ENCODE data around the gene DLGAP3. TPM values are rescaled to one million over a fixed set of nuclear protein-coding genes. Genes with fewer than 3 reads are reported as not detected.

Gene DLGAP3
- total RNA-seq, 1 experiment from 2014 or later = 0.27 TPM

DNA sequence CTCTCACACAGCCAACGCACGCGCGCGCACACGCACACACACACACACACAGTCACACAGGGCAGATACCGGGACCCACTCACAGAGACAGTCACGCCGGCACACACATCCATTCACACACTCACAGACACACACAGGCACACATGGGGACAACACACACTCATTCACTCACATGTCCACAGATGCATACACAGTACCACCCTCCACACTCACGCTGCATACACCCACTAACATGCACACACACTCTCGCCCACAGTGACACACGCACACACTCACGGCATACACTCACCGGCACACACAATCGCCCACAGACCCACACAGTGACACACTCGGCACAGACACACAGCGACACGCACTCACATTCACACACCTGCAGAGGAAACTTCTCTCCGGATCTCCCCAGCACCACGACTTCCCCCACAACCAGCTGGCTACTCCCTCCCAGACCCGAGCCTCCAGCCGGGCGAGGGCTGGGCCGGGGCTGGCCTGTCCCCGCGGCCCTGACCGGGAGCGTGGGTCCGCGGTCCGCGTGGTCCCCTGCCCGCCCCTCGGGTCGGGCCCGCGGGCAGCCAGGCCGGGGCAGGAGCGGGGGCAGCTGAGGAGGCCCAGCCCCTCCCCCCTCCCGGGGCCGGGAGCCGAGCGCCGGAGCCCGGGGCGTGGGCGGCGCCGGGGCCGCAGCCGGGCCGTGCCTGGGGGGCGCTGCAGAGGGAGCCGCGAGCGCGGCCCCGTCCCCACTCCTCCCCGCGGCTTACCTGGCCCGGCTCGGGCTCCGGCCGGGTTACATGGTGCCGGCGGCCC, 552 bp downstream of the DLGAP3 start:
- CTCF ChIA-PET = no interaction called here
- BruUV-seq (replicated peaks) = no TSS peak
- Histone ChIP-seq H3K4me3 (replicated peaks in 1 of 2; ENCODE audit: low read depth in 1 of 2, low read length in 2 of 2) (no peak overlapping the region), H3K4me1 (ENCODE audit: control insufficient read depth in 1 of 2, insufficient read depth in 2 of 2, low read length in 2 of 2) (no peaks in the 10 kb centered on the region), H3K9ac (ENCODE audit: low read length) (no peak overlapping the region), H3K9me3 (ENCODE audit: control insufficient read depth in 1 of 2, insufficient read depth in 1 of 2, low read depth in 1 of 2, low read length in 2 of 2) (no peaks in the 10 kb centered on the region), H3K79me2 (ENCODE audit: insufficient read depth, low read length) (no peaks in the 10 kb centered on the region), H4K20me1 (ENCODE audit: insufficient read depth) (no peaks in the 10 kb centered on the region), H3K36me3 (ENCODE audit: control insufficient read depth in 1 of 2, insufficient read depth in 2 of 2, low read length in 2 of 2) (no peaks in the 10 kb centered on the region), H2AFZ (ENCODE audit: low read depth, low read length, poor library complexity, severe bottlenecking) (no peak overlapping the region), H3K27me3 (ENCODE audit: insufficient read depth, low read length) (peaks cover 14% of the 10 kb centered on the region; the same call in 1 of the 2 replicates), H3K9me2 (ENCODE audit: insufficient read depth) (no peaks in the 10 kb centered on the region), H3K27ac (ENCODE audit: low read depth, low read length) (no peak overlapping the region), H3K4me2 (ENCODE audit: low read length) (no peak overlapping the region)
- intact Hi-C loops (cut with micrococcal nuclease) = no loop called here
- no peak for ATAC-seq
- TF ChIP-seq YY1 (IDR thresholded peaks at IDR 0.05; ENCODE audit: extremely low read depth, insufficient replicate concordance, low read depth, low read length) = no peak
- no peak for TF ChIP-seq POLR2AphosphoS5 (IDR thresholded peaks at IDR 0.05; ENCODE audit: low read depth, low read length)
- no peak for TF ChIP-seq SRF (IDR thresholded peaks at IDR 0.05; ENCODE audit: low read depth)
- RAD21 ChIA-PET (ENCODE audit: low non-redundant PET in 1 of 2, low total read pairs in 2 of 2, uncharacterized antibody in 2 of 2, unreplicated experiment in 2 of 2) = no interaction called here
- no peak for DNase-seq (ENCODE audit: low read depth, low spot score)
- POLR2A ChIA-PET = no interaction called here

DNA sequence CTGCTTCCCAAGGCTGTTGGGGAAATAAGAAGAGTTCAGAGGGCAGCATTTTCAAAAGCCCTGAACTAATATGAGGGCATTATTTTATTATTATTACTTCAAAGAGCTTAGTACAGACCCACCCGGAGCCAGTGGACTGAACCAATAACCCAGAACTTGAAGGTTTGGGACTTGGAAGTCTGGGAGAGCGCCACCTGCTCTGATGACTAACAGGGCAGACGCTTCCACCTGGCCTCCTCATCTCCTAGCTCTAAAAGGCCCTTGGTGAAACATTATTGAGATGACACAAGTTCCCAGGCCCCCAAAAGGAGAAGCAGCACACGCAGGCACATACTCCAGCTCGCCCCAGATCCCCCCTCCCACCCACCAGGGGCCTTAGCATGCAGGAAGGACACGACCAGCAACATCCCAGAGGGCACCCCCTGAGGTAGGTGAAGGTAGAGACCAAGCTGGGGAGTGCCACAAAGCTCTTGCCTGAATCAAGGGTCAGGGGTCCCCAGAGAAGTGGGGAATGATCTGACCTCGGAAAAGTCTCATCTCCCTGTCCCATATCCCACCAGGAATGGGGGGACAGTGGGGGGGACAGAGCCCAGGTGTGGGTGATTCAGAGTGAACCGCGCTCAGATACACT, 1.3 kb downstream of the DLGAP3 start:
- no peak overlapping the region for H3K4me2 ChIP-seq (ENCODE audit: low read length)
- TF ChIP-seq ZNF274 (IDR thresholded peaks at IDR 0.05; ENCODE audit: low read depth, low read length) (no peak), CBX3 (IDR thresholded peaks at IDR 0.05; ENCODE audit: low read depth) (no peak), EZH2phosphoT487 (IDR thresholded peaks at IDR 0.05; ENCODE audit: borderline replicate concordance) (no peak), SRF (IDR thresholded peaks at IDR 0.05; ENCODE audit: low read depth) (no peak), RAD21 (IDR thresholded peaks at IDR 0.05; ENCODE audit: low read depth) (no peak), JUND (IDR thresholded peaks at IDR 0.05) (no peak), EZH2 (IDR thresholded peaks at IDR 0.05) (no peak), ELF1 (IDR thresholded peaks at IDR 0.05; ENCODE audit: borderline replicate concordance, low read depth) (no peak), POLR2AphosphoS5 (IDR thresholded peaks at IDR 0.05; ENCODE audit: low read depth, low read length) (no peak), FOSL1 (IDR thresholded peaks at IDR 0.05; ENCODE audit: low read depth) (no peak)
- TF ChIP-seq, protein P1, sequence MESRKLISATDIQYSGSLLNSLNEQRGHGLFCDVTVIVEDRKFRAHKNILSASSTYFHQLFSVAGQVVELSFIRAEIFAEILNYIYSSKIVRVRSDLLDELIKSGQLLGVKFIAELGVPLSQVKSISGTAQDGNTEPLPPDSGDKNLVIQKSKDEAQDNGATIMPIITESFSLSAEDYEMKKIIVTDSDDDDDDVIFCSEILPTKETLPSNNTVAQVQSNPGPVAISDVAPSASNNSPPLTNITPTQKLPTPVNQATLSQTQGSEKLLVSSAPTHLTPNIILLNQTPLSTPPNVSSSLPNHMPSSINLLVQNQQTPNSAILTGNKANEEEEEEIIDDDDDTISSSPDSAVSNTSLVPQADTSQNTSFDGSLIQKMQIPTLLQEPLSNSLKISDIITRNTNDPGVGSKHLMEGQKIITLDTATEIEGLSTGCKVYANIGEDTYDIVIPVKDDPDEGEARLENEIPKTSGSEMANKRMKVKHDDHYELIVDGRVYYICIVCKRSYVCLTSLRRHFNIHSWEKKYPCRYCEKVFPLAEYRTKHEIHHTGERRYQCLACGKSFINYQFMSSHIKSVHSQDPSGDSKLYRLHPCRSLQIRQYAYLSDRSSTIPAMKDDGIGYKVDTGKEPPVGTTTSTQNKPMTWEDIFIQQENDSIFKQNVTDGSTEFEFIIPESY (IDR thresholded peaks at IDR 0.05; ENCODE audit: extremely low read depth, insufficient replicate concordance, low read length) = no peak
- TF ChIP-seq, protein P2, sequence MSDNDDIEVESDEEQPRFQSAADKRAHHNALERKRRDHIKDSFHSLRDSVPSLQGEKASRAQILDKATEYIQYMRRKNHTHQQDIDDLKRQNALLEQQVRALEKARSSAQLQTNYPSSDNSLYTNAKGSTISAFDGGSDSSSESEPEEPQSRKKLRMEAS (IDR thresholded peaks at IDR 0.05) = no peak
- TF ChIP-seq, protein P3, sequence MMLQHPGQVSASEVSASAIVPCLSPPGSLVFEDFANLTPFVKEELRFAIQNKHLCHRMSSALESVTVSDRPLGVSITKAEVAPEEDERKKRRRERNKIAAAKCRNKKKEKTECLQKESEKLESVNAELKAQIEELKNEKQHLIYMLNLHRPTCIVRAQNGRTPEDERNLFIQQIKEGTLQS (IDR thresholded peaks at IDR 0.05) = no peak
- no peak for DNase-seq (ENCODE audit: low read depth, low spot score)

More for the DNA sequence above, 1.3 kb downstream of the DLGAP3 start:
- Histone ChIP-seq H3K27ac (ENCODE audit: low read depth, low read length) (no peak overlapping the region), H3K9ac (ENCODE audit: low read length) (no peak overlapping the region), H3K9me2 (ENCODE audit: insufficient read depth) (no peaks in the 10 kb centered on the region), H3K4me1 (ENCODE audit: control insufficient read depth in 1 of 2, insufficient read depth in 2 of 2, low read length in 2 of 2) (no peaks in the 10 kb centered on the region), H4K20me1 (ENCODE audit: insufficient read depth) (no peaks in the 10 kb centered on the region), H3K36me3 (ENCODE audit: control insufficient read depth in 1 of 2, insufficient read depth in 2 of 2, low read length in 2 of 2) (no peaks in the 10 kb centered on the region), H3K27me3 (ENCODE audit: insufficient read depth, low read length) (peaks cover 21% of the 10 kb centered on the region), H2AFZ (ENCODE audit: low read depth, low read length, poor library complexity, severe bottlenecking) (no peak overlapping the region), H3K9me3 (ENCODE audit: control insufficient read depth in 1 of 2, insufficient read depth in 1 of 2, low read depth in 1 of 2, low read length in 2 of 2) (no peaks in the 10 kb centered on the region), H3K79me2 (ENCODE audit: insufficient read depth, low read length) (no peaks in the 10 kb centered on the region), H3K4me3 (replicated peaks in 1 of 2; ENCODE audit: low read depth in 1 of 2, low read length in 2 of 2) (no peak overlapping the region)
- ATAC-seq = no peak
- ChIA-PET RAD21 (ENCODE audit: low non-redundant PET in 1 of 2, low total read pairs in 2 of 2, uncharacterized antibody in 2 of 2, unreplicated experiment in 2 of 2) (no interaction called here), POLR2A (no interaction called here), CTCF (no interaction called here)
- no TSS peak for BruUV-seq (replicated peaks)
- intact Hi-C loops (cut with micrococcal nuclease) = no loop called here

Data from HCT116 (cell line).